Pancreas (tissue), 10 donors: ENCODE results near the gene TBC1D4. TPM values are rescaled to one million over a fixed set of nuclear protein-coding genes. Genes with fewer than 3 reads are reported as not detected.

Experiments
- ATAC-seq, 4 donors: fragments of 200-7000 bp; cut with Tn5 transposase; one replicate each; pipeline versions ENCODE4 v1.8.0 to v1.9.1; 2020; ENCODE audit warnings: mild to moderate bottlenecking in 4 of 4, moderate library complexity in 4 of 4
- DNase-seq, 6 donors: peaks; one replicate each; pipeline ENCODE4 v3.0.0-alpha.2; 2020
- FAIRE-seq: peaks from 2 replicates; lab custom pipeline; 2012; peaks lifted over from hg19 to GRCh38; lab: Jason Lieb, UNC
- H3K27ac ChIP-seq, 4 donors: fragments of 200-600 bp; sonication (generic); 1 replicate in 3 of 4; 2 replicates in 1 of 4; pipeline versions ENCODE4 v1.5.0 to v1.8.0; 2020
- H3K27me3 ChIP-seq, 4 donors: fragments of 200-600 bp; one replicate each; pipeline ENCODE4 v1.8.0; 2021
- H3K36me3 ChIP-seq, 3 donors: fragments of 200-600 bp; sonication (generic) in 1 of 3; one replicate each; pipeline versions ENCODE4 v1.5.0 to v1.8.0; 2020 to 2021
- H3K4me1 ChIP-seq, 3 donors: fragments of 200-600 bp; one replicate each; pipeline ENCODE4 v1.8.0; 2021
- H3K4me3 ChIP-seq, 4 donors: fragments of 200-600 bp; sonication (generic) in 2 of 4; one replicate each; pipeline versions ENCODE4 v1.5.0 to v1.8.0; 2020 to 2021
- H3K9me3 ChIP-seq, 4 donors: fragments of 200-600 bp; one replicate each; pipeline ENCODE4 v1.8.0; 2021
- WGBS, 2 donors: extraction: QIAGEN DNeasy Blood & Tissue Kit; methylation state at CpG; one replicate each; pipeline ENCODE4 v1.1.7; 2013; 5-methylcytosine and 5-hydroxymethylcytosine counted together
- intact Hi-C, 3 donors: fragments of 100-400 bp; cut with DNase I; formaldehyde crosslinking; loops; one replicate each; pipeline versions ENCODE4 v1.11.1 to v1.14.2; 2022
- polyA plus RNA-seq, 2 donors: library from polyadenylated mRNA; stranded (reverse); fragments of 200-250 nt; gene quantifications; one replicate each; pipeline ENCODE4 v1.2.3, GENCODE V29; 2013
- total RNA-seq, 6 donors: library from RNA; stranded (reverse); fragmentation: NEBNext Ultra II Directional in 4 of 6; extraction: Animal tissue kit (Norgen Biotek cat#: 25700) in 4 of 6; gene quantifications; one replicate each; pipeline versions ENCODE4 v1.2.1 to v1.2.4, GENCODE V29; 2021 to 2023
- TF ChIP-seq, protein P1 (sequence below), 4 donors: fragments of 200-600 bp; sonication (generic) in 3 of 4; IDR thresholded peaks; one replicate each; pipeline versions ENCODE4 v1.5.0 to v1.8.0; 2021; ENCODE audit warnings: antibody characterized with exemption in 4 of 4
- donor health status: healthy with polysubstance abuse.
- donor health status: DM: no; HTN: no; CAD: no; lungs with moderate emphysema.
- donor health status: DM: no; HTN: no; CAD: no.
- donor health status: control.
- donor health status: control.
- donor health status: Bipolar disorder and iron deficiency.
- donor health status: DM: yes; HTN: yes; CAD: no.
- donor health status: DM: no; HTN: no; CAD: no.
- donor health status: DM: no; HTN: no; CAD: no.
- donor health status: DM: yes; HTN: yes; CAD: no.

The TBC1D4 gene
- total and polyA plus RNA-seq, 8 donors, result 8.2 to 19.7 (median 10.5) TPM

DNA sequence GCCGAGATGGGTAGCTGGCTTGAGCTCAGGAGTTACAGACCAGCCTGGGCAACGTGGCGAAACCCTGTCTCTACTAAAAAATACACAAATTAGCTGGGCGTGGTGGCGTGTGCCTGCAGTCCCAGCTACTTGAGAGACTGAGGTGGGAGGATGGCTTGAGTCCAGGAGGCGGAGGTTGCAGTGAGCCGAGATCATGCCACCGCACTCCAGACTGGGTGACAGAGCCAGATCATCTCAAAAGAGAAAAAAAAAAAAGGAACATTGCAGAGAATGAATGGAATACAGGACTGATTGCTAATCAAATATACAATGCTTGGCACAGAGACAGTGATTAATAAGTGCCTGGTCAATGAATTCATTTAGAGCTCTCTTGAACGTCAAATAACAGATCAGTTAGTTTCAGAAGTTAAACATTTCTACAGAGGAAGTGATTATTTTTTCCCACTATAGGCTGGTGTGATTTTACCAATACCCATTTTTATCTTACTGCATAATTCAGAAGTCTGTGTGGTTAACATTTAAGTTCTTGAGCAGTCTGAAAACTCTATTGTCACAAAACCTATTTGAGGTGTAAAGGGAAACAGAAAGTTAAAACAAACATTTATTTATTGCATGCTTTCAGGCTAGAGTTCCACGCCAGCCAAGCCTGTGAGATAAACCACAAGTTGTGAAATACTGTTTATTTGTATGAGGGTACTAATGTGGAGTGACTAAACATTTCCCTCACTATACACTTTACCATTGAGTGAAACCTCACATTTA, 7.7 kb upstream of the TBC1D4 start:
- no peak for FAIRE-seq
- TF ChIP-seq, protein P1, sequence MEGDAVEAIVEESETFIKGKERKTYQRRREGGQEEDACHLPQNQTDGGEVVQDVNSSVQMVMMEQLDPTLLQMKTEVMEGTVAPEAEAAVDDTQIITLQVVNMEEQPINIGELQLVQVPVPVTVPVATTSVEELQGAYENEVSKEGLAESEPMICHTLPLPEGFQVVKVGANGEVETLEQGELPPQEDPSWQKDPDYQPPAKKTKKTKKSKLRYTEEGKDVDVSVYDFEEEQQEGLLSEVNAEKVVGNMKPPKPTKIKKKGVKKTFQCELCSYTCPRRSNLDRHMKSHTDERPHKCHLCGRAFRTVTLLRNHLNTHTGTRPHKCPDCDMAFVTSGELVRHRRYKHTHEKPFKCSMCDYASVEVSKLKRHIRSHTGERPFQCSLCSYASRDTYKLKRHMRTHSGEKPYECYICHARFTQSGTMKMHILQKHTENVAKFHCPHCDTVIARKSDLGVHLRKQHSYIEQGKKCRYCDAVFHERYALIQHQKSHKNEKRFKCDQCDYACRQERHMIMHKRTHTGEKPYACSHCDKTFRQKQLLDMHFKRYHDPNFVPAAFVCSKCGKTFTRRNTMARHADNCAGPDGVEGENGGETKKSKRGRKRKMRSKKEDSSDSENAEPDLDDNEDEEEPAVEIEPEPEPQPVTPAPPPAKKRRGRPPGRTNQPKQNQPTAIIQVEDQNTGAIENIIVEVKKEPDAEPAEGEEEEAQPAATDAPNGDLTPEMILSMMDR (IDR thresholded peaks at IDR 0.05), result no peak
- peak overlapping the region in 2 of 4 donors; percentile 13 to 38 for H3K27ac ChIP-seq
- DNase-seq, result no peak
- H3K27me3 ChIP-seq, result no peaks in the 10 kb centered on the region
- no peaks in the 10 kb centered on the region for H3K9me3 ChIP-seq
- ATAC-seq, result peak; percentile 52 to 88 (median 82)
- WGBS, 2 donors, result 13 to 14% methylated on average over 10 of the region's 10 CpGs
- H3K4me1 ChIP-seq, result peaks cover 0 to 10% (median 0%) of the 10 kb centered on the region in 3 donors
- H3K36me3 ChIP-seq, result no peaks in the 10 kb centered on the region
- peak overlapping the region in 1 of 4 donors; percentile 26 for H3K4me3 ChIP-seq
- intact Hi-C loops, result loop anchor here in 1 of 3 donors (10.0 kb wide), 1 partner anchor 115 kb away; no protein-coding TSS in a partner anchor

- Histone ChIP-seq H3K4me3 (no peak overlapping the region), H3K27ac (no peak overlapping the region), H3K36me3 (no peaks in the 10 kb centered on the region), H3K27me3 (no peaks in the 10 kb centered on the region), H3K9me3 (no peaks in the 10 kb centered on the region), H3K4me1 (peaks cover 0 to 15% (median 0%) of the 10 kb centered on the region in 3 donors)
- intact Hi-C loops, result loop anchor here in 1 of 3 donors (10.0 kb wide), 1 partner anchor 112 kb away; no protein-coding TSS in a partner anchor
- FAIRE-seq (no peak), ATAC-seq (no peak), DNase-seq (no peak)
- TF ChIP-seq, protein P1 (IDR thresholded peaks at IDR 0.05), result no peak
- WGBS, 2 donors, result 52 to 58% methylated on average over 5 of the region's 5 CpGs
These were observed 4.4 kb upstream of the TBC1D4 start for GRCh38 chr13:75486146-75487062.

DNA sequence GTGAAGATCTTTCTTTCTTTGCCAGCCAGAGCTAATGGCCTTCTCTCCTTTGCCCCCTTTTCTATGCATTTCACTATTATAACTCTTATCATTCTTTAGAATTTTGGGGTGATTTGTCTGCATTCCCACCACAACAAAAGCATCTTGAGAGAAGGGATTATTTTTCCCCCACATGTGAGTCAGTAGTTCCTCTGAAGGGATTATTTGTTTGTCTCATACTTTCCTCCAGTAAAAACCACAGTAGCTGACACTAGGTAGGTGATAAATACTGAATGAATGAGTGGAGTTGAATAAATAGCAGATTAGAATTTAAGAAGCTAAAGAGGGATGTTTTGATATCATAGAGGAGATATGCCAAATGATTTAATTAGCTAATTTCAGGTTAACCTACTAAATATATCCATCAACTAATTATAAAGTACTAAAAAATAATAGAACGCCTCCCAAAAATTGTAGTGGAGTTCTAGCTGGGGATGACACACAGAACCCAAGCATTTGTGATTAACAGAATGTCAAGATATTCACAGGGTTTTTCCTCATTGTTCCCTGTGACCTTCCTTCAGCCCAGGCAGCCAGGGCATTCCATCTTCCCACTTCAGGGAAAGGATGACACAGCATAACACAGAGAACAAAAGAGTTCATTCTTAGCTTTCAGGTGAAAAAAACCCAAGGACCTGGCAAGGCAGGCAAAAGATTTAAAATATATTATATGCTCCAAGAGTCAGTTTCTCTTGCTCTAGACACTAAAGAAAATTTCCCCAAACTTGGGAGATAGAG, 3.5 kb upstream of the TBC1D4 start:
- FAIRE-seq, result no peak
- DNase-seq, result no peak
- 46 to 67% methylated on average over 1 of the region's 1 CpG for WGBS, 2 donors
- no peak for ATAC-seq
- intact Hi-C loops, result loop anchor here in 1 of 3 donors (10.0 kb wide), 1 partner anchor 111 kb away; no protein-coding TSS in a partner anchor
- Histone ChIP-seq H3K36me3 (no peaks in the 10 kb centered on the region), H3K27ac (no peak overlapping the region), H3K4me3 (no peak overlapping the region), H3K4me1 (peaks cover 0 to 15% (median 0%) of the 10 kb centered on the region in 3 donors), H3K27me3 (no peaks in the 10 kb centered on the region), H3K9me3 (no peaks in the 10 kb centered on the region)
- TF ChIP-seq, protein P1 (IDR thresholded peaks at IDR 0.05), result no peak

DNA sequence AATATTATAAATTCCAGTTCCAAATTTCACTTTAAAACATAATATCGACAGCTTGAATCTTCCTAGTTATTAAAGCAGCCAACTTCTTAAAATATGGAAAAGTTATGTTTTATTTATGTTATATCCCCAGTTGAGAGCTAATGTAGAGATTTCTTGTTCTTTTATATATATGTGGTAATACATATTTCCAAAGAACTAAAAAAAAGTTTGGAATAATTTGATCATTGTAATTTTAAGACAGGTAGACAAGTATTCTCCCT, 781 bp upstream of the TBC1D4 start:
- Histone ChIP-seq H3K27me3 (no peaks in the 10 kb centered on the region), H3K27ac (peak overlapping the region; percentile 70 to 90 (median 80)), H3K4me1 (peaks cover 0 to 6% (median 0%) of the 10 kb centered on the region in 3 donors), H3K9me3 (no peaks in the 10 kb centered on the region), H3K36me3 (no peaks in the 10 kb centered on the region), H3K4me3 (peak overlapping the region; percentile 66 to 93 (median 87))
- intact Hi-C loops, result loop anchor here in 2 of 3 donors (5.0 to 10.0 kb wide), 2 partner anchors 105 to 108 kb away; no protein-coding TSS in a partner anchor
- TF ChIP-seq, protein P1 (IDR thresholded peaks at IDR 0.05), result no peak
- DNase-seq (no peak), FAIRE-seq (peak; percentile 9), ATAC-seq (no peak)
- WGBS, 2 donors, result 0% methylated on average over 1 of the region's 1 CpG
